GM21447 (cell line): ENCODE measurements around the gene TIGD3.

ENCODE experiments used
- ATAC-seq: cut with Tn5 transposase; IDR thresholded peaks from one replicate; pipeline ENCODE4 v1.9.1; 2021; ENCODE audit not compliant: unreplicated experiment

The TIGD3 gene

DNA sequence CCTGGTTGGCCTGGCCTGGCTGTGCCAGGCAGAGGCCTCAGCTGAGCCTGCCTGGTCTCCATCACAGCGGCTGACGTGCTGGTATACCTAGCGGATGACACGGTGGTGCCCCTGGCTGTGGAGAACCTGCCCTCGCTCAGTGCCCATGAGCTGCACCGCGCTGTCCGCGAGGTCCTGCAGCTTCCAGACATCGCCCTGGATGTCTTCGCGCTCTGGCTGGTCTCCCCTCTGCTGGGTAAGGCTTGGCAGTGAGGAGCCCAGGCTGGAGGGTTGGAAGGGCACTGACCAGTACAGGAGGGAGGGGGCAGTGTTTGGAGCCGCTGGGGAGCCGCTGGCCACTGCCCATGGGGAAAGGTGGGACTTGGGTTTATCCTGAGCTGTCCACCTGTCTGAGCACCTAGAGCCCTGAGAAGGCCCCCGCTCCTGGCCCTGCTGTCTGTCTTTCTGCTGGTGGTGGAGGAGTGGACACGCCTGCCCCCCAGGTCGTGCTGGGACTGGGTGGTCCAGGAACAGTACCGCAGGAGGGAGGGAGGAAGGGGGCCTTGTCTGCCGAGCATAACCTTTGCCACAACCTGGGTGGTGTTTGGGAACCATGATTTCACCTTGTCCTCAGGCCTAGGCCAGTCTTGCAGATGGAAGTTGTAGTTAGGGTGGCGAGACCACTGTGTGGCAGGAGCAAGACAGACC lies 34.9 kb downstream of the TIGD3 start:
- ATAC-seq, result no peak

DNA sequence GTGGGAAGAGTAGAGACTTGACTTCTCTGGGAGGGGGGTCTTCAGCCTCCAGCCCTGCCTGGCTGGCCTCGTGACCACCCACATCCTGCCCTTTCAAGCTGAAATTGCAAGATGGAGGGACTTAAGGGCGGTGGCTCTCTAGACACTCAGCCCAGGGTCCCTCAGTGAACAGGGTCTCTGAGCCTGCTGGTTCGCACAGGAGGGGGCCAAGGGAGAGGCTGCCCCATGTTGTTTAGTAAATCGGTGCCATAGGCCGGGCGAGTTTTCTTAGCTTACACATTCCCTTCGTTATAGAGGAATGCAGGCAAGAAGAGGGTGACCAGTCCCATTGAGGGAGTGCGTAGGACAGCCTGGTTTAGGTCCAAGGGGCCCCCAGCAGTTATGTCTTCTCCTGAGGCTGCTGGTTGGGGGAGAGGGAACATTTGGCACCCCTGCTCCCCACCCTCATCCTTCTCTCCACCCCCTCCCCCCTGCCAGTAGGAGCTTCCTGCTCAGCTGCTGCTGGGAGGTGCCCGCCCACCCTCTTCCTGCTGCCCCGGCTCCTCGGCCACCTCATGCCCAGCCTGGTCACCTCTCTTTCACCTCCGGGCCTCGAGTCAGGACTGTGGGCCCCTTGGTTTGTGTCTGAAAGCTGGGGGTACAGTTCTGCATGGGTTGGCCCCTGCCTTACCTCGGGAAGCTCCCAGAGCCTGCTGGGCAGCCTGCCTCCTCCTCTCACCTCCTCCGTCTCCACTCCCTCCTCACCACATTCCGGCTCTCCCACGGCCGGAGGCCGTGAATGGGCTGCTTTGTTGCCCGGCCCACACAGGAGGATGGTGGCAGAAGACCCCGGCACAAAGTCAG lies 35.8 kb downstream of the TIGD3 start:
- no peak for ATAC-seq

DNA sequence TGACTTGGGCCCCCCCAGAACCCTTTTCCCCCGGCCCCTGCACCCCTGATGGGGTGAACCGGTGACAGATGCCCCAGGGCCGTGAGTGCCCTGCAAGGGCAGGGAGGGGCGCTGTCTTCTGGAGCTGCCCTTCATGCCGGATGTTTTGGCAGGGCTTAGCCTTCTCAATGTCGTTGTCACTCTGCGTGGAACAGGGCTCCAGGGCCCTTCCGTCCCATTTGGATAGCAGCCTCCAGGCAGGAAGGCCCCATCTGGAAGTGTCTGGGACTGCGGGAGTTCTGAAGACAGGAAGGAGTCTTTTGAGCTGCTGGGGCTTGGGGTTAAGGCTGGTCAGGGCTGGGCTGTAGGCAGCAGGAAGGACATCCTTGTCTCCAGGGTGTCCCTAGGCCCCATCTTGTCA lies 36.4 kb downstream of the TIGD3 start:
- ATAC-seq, result no peak

DNA sequence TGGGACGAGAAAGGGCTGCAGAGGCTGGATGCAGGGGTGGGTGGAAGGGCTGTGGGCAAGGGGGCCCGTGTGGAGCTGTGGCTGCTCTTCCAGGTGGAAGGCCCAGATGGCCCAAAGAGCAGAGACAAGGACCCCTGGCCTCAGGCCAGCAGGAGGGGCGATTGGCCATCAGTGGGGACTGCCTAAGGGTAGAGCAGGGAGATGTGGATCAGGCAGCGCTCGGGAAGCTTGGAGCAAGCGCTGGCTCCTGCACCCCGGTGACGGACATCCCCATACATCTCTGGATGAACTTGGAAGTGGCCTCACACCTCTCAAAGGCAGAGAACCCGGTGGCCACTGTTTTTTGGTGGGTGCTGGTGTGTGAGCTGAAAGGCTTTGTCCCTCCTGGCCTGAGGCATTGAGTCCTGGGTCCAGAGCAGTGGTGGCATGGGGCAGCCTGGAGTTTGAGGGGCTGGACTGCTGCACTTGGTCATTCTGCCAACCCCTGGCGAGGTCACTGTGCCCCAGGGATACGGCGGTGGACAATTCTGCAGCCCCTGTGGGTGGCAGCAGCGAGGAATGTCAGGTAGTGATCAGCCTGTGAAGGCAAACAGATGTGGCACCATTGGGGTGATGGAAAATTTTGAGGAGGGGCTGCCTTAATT lies 37.8 kb downstream of the TIGD3 start:
- no peak for ATAC-seq

DNA sequence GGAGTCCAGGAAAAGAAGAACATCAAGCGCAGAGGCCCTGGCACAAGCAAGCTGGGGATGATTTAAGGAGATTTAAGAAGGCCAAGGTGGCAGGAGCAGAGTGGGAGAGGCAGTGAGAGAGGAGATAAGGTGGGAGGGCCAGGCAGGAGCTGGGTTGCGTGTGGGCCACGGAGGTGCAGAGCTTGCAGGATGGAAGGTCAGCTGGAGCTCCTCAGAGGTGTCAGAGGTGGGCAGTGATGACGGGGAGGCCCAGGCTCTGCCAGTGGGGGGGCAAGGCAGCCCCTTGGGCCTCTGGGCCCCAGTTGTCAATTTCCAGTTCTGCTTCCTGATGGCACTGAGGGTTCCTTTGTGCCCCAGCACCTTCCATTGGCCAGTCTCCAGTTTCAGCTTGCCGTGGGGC lies 38.3 kb downstream of the TIGD3 start:
- ATAC-seq, result no peak

DNA sequence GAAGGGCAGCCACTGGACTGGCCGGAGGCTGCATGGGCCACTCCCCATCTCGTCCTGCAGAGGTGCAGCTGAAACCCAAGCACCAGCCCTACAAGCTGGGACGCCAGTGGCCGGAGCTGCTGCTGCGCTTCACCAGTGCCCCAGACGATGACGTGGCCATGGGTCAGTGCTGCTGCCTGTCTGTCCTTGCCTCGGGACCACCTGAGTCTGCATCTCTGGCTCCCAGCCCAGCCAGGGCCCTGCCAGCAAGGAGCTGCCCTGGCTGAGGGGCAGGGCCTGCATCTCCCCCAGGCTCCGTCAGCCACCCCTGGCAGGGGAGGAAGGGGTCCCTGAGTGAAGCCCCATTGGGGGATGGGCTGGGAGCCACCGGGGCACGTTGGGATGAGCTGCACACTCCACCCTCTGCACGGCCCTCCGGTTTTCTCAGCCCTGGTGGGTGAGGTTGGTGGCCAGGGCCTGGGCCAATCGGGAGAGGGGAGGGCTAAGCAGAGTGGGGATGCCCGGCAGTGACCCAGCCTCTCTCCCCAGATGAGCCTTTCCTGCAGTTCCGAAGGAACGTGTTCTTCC lies 39.0 kb downstream of the TIGD3 start:
- no peak for ATAC-seq

DNA sequence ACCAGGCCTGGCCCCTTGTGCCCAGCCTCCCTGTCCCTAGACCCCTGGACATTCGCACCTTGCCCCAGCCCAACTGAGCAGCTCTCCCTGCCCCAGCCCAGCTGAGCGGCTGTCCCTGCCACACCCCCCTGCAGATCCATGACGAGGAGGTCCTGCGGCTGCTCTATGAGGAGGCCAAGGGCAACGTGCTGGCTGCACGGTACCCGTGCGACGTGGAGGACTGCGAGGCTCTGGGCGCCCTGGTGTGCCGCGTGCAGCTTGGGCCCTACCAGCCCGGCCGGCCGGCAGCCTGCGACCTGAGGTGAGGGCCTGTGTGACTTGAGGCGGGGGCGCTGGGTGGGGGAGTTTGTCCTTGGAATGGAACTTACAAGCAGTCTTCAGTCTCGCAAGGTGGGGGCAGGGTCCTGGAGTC lies 39.6 kb downstream of the TIGD3 start:
- ATAC-seq, result no peak

DNA sequence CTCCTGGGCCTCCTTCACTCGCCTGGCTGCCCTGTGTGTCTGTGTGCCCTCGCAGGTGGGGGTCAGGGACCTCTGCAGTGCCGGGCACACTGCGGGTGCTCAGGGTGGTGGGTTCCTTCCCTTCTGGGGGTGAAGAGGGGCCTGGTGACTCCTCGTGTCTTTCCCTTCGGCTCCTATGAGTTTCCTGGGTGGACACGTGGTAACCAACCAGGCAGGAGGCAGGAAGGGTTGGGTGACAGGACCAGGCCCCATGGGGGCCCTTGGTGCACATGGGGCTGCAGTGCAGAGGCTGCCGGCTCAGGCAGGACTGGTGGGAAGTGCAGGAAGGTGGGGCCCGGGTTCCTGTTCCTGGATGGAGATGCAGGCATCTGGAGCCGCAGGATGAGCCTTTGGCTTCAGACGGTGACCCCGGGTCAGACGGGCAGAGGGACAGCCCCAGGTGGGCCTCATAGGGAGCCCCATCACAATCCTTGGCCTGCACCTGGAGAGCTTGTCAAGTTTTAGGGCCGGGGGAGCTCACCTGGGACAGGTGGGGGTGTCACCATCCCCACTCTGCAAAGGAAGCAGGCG lies 41.5 kb downstream of the TIGD3 start:
- ATAC-seq, result no peak

DNA sequence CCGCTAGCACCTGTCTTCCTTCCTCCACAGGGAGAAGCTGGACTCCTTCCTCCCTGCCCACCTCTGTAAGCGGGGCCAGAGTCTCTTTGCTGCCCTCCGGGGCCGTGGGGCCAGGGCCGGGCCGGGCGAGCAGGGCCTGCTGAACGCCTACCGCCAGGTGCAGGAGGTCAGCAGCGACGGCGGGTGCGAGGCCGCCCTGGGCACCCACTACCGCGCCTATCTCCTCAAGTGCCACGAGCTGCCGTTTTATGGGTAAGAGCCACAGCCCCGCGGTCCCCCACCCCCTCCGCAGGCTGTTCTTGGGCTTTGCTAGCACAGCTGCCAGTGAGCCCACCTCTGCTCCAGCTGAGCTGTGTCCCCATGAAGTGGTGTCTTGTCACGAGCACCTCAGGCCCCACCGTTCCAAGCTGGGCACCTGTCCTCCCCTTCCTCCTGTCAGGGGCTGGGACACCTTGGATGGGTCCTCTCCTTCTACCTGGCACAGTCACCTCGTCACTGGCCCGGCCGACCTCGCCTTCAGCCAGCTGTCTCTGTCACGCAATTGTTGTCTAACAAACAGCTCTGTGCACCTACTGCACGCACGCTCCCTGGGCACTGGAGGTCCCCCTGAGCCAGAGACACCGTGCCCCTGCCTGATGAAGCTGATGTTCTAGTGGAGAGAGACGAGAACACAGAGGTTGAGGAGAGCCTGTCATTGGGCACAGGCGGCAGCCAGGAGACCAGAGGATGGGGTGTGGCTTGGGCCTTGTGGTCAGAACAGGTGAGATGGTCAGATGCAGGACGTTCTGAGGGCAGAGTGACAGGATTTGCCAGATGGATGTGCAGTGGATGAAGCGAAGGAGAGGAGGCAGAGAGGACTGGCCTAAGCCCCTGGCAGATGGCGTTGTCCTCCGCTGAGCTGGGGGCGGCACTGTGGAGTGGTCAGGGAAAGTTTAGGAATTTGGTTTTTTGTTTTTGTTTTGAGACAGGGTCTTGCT lies 42.5 kb downstream of the TIGD3 start:
- ATAC-seq, result no peak

DNA sequence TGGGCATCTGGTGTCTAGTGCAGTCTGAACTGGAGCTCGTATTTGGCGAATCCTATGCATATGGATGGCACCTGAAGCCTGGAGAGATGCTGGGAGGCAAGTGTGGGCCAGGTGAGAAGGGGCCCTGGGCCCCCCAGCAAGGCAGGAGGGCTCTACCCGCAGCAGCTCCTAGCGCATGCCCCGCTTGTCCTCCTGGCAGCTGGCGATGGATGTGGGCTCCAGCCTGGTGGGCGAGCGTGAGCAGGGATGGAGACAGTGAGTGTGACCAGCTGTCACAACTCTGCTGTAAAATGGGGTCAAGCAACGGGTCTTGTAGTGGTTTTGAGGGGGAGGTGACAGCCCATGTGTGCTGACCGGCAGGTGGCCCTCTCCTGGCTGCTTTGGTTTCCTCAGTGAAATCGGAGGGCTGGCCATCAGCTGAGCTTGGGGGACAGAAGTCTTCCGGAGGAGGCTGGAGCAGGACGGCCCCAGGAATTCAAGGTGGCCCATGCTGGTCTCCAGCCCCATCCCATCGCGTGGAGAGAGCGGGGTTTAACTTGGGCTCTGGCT lies 43.9 kb downstream of the TIGD3 start:
- ATAC-seq, result no peak

DNA sequence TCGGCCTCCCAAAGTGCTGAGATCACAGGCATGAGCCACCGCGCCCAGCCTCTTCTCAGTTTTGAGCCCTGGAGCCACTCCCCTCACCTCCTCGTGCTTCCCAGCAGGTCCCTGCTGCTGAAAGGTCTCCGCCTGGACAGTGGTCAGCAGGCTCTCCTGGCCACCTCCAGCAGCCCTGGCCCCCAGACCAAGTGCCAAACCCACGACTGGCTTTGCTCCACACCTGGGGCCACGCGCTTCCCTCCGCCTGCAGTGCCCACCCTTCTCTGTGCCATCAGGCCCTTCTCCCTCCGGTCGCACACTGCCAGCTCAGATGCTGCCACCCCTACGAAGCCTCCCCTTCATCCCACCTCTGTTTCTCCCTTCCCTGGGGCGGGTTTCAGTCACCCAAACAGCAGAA lies 44.7 kb downstream of the TIGD3 start:
- no peak for ATAC-seq

DNA sequence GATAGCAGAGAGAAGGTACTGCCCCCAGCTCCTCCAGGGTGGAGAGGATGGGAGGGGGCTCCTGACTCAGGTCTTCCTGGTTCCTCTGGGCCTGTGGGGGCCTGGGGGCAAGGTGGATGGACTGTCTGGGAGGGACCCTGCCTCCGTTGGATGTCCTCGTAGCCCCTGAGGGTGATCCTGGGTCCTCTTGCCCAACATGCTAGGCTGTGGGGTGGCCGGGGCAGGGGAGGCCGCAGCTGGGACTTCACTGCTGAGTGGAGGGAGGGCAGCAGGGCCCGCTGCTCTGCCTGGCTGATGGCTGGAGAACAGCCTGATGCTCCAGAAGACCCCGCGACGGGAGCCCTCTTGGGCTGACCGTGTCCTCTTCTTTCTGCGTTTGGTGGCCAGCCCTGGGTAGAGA lies 45.3 kb downstream of the TIGD3 start:
- ATAC-seq, result no peak

DNA sequence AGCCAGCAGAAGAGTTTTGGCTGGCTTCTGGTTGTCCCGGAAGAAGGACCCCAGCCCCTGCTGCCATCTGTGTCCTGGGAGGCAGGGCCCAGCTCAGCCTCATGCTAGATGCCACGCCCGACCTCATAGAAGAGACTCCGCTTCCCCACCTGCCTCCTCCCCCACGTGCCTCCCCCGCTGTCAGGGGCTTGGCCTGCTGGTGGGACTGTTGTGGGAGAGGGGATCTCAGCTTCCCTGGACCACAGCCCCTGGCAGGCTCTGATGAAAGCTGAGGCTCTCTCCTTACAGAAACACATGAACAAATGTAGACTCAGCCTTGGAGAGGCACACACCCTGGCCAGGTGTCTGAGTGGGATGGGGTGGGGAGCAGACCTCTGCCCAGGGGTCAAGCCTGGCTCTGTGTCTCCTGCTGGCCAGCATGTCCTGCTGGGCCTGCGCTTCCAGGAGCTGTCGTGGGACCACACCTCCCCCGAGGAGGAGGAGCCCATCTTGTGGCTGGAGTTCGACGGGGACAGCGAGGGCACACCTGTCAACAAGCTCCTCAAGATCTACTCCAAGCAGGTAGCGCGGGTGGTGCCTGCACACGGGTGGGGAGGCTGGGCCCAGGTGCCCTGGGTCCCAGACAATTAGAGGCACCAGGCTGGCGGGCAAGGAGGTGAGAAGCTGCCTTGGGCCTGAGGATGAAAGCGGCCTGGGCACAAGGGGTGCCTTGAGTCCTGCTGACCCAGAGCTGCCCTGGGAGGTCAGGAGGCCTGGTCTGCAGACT lies 45.9 kb downstream of the TIGD3 start:
- no peak for ATAC-seq

DNA sequence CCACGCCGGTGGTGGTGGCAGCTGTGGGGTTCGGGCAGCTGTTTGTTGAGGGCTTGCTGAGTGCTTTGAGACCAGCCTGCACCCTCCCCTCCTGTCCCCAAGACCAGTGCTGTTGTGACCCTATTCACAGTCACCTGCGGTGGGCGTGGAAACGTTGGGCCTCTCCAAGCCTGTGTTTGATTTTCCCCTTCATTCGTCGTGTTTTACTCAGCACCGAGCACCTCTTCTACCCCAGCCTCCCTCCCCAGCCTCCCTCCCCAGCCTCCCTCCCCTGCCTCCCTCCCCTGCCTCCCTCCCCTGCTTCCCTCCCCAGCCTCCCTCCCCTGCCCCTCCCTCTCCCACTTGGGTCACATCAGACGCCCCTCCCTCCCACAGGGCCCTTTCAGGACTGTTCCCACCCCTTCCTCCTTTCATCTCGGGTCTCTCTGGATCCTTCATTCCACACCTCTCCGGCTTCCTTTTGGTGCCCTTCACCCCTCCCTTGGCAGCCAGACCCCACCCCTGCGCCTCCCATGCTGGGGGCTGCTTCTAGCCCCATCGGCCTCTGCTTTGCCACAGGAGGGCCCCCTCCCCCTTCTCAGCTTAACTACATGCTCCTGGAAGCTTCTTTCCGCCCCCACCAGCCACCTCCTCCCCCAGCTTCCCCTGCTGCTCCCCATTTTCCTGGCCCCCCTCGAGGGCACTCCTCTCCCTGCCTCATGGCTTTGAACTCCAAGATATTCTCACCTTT lies 46.7 kb downstream of the TIGD3 start:
- ATAC-seq, result no peak

DNA sequence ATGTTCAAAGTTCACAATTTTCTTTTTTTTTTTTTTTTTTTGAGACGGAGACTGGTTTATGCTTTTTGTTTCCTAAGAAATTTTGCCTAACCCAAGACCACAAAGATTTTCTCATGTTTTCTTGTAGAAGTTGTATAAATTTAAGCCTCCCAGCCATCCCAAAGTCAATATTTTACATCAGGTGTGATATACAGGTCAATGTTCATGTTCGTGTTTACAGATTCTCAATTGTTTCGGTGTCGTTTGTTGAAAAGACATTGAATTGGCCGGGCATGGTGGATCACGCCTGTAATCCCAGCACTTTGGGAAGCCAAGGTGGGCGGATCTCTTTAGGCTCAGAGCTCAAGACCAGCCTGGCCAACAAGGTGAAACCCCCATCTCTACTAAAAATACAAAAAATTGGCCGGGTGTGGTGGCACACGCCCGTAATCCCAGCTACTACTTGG lies 47.3 kb downstream of the TIGD3 start:
- ATAC-seq, result no peak

DNA sequence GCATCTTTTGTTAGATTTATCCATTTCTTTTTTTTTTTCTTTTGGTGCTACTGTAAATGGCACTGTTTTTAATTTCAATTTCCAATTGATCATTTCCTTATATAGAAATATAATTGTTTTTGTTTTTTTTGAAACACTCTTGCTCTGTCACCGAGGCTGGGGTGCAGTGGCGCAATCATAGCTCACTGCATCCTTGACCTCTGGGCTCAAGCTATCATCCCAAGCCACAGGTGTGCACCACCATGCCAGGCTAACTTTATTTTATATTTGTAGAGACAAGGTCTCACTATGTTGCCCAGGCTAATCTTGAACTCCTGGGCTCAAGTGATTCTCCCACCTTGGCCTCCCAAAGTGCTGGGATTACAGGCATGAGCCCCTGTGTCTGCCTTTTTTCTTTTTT lies 48.2 kb downstream of the TIGD3 start:
- ATAC-seq, result no peak

DNA sequence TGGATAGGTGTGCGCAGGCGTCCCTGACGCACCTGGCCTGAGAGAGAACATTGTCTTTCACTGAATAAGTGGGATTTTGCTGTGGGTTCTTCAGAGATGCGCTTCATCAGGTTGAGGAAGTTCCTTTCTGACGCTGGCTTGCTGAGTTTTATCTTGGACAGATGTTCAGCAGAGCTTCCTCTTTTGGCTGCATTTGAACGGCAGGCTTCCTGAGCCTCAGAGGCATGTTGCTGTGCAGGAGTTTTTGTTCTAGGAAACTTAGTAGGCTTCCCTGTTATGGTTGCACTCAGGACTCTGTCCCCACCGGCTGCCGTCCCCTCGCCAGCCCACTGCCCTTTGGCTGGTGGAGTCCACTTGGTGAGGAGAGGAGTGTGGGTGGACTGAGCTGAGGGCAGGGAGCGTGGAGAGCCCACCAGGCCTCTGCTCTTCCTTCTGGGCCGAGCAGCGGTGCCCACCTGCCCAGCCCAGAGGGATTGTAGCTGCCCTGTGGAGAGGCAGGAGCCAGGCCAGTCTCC lies 49.1 kb downstream of the TIGD3 start:
- no peak for ATAC-seq

DNA sequence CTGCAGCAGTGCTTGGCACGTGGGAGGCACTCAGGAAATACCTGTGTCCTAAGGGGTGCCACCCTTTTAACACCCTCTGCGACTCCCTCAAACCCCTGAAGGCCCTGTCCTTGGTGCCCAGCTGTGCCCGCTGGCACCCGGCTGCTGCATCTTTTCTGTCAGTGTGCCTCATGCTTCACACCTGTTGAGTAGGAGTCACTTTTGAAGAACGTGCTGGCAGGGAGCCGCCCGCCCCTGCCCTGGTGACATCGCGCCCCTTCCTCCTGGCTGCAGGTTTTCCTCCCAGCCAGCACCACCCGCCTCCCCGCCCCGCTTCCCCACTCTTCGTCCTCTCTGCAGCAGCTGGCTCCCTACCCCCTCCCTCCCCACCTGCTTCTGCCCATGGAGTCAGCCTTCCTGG lies 49.7 kb downstream of the TIGD3 start:
- no peak for ATAC-seq
